Muscle layer of duodenum (tissue), 2 donors: ENCODE results near the gene LRRC23.
"Not testable (repeated sequence)": the region's sequence is repeated elsewhere in the genome, so short reads cannot be mapped to it uniquely, and the experiment has no call there.

Experiments used
- H3K27ac ChIP-seq: one replicate; pipeline ENCODE4 v1.7.0; 2013; ENCODE audit warnings: mild to moderate bottlenecking, low read length
- H3K27me3 ChIP-seq: one replicate; pipeline ENCODE4 v1.7.0; 2013; ENCODE audit warnings: low read depth, mild to moderate bottlenecking, control low read depth, low read length
- H3K36me3 ChIP-seq, 2 donors: one replicate each; pipeline ENCODE4 v1.7.0; 2013; ENCODE audit warnings: low read length in 2 of 2, control low read depth in 1 of 2, mild to moderate bottlenecking in 1 of 2; ENCODE audit not compliant: insufficient read depth in 2 of 2, control insufficient read depth in 1 of 2
- H3K4me1 ChIP-seq, 2 donors: one replicate each; pipeline ENCODE4 v1.7.0; 2013; ENCODE audit warnings: low read length in 2 of 2, mild to moderate bottlenecking in 2 of 2, control low read depth in 1 of 2, moderate library complexity in 1 of 2; ENCODE audit not compliant: insufficient read depth in 2 of 2, control insufficient read depth in 1 of 2
- H3K4me3 ChIP-seq, 2 donors: one replicate each; pipeline ENCODE4 v1.7.0; 2013; ENCODE audit warnings: low read length in 2 of 2, low read depth in 1 of 2, mild to moderate bottlenecking in 1 of 2
- H3K9me3 ChIP-seq, 2 donors: one replicate each; pipeline ENCODE4 v1.7.0; 2013; ENCODE audit warnings: low read length in 2 of 2, control low read depth in 1 of 2, mild to moderate bottlenecking in 1 of 2; ENCODE audit not compliant: control insufficient read depth in 1 of 2
- donor health status: healthy.

Gene LRRC23

DNA sequence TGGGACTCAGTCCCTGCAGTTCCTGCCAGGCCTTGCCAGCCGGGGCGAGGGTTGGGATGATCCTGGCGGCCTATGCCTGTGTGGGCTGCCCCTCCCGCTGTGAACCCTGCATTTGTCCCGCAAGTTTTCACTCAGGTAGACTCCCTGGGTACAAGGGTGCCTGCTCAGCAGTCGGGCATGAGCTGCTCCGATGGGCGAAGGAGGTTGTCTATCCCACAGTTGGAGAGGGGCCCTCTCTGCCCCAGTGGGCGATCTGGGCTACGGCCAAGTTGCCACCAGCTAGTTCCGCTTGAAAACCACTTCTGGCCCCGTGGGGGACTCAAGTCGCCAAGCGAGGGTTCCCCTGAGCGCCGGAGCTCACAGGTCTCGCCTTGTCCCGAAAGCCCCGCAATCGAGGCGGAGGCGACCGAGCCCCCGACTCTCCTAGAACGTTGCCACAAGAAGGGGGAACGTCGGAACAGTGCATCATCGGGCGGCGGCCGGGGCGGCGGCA lies 37.7 kb upstream of the LRRC23 start:
- peaks cover 16 to 37% of the 10 kb centered on the region in 2 donors for H3K4me1 ChIP-seq
- H3K27me3 ChIP-seq = no peaks in the 10 kb centered on the region
- peaks cover 32 to 52% of the 10 kb centered on the region in 2 donors for H3K36me3 ChIP-seq
- H3K9me3 ChIP-seq = no peaks in the 10 kb centered on the region
- H3K27ac ChIP-seq = peak overlapping the region; percentile 82
- peak overlapping the region; percentile 55 to 81 for H3K4me3 ChIP-seq

DNA sequence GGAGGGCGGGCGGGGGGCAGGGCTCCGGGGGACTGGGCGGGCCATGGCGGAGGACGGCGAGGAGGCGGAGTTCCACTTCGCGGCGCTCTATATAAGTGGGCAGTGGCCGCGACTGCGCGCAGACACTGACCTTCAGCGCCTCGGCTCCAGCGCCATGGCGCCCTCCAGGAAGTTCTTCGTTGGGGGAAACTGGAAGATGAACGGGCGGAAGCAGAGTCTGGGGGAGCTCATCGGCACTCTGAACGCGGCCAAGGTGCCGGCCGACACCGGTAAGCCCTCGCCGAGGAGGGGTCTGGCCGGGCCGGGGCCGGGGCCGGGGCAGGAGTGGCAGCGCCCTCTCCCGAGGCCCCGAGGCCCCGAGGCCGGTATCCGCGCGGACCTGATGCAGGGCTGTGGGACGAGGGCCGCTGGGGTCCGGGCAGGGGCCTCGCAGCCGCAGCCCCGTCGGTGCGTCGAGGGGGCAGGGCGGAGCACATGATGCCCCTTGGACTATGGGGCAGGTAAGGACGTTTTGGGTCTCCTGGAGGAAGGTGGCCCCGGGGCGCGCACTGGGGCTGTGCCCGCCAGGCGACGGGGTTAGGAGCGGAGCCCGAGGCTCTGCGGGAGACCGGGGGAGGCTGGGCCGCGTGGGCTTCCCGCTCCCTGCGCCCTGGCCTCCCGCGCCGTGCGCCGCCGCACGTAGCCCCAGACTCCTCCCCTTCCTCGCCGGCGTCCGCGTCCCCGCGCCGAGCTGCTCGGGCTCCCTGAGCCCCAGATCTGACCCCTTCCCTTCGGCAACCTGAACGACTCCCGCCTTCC lies 37.0 kb upstream of the LRRC23 start, which contains the start of gene TPI1:
Gene TPI1, plus strand, starts transcription at position 119 of the 798 bp plus-strand sequence. Its CDS starts 36 bp downstream, at position 155.
- H3K36me3 ChIP-seq = peaks cover 25 to 45% of the 10 kb centered on the region in 2 donors
- H3K9me3 ChIP-seq = no peaks in the 10 kb centered on the region
- H3K27me3 ChIP-seq = no peaks in the 10 kb centered on the region
- peak within 1 kb of the TSS; percentile 81 to 84 for H3K4me3 ChIP-seq
- peak within 1 kb of the TSS; percentile 93 for H3K27ac ChIP-seq
- H3K4me1 ChIP-seq = peaks cover 19 to 44% of the 10 kb centered on the region in 2 donors

DNA sequence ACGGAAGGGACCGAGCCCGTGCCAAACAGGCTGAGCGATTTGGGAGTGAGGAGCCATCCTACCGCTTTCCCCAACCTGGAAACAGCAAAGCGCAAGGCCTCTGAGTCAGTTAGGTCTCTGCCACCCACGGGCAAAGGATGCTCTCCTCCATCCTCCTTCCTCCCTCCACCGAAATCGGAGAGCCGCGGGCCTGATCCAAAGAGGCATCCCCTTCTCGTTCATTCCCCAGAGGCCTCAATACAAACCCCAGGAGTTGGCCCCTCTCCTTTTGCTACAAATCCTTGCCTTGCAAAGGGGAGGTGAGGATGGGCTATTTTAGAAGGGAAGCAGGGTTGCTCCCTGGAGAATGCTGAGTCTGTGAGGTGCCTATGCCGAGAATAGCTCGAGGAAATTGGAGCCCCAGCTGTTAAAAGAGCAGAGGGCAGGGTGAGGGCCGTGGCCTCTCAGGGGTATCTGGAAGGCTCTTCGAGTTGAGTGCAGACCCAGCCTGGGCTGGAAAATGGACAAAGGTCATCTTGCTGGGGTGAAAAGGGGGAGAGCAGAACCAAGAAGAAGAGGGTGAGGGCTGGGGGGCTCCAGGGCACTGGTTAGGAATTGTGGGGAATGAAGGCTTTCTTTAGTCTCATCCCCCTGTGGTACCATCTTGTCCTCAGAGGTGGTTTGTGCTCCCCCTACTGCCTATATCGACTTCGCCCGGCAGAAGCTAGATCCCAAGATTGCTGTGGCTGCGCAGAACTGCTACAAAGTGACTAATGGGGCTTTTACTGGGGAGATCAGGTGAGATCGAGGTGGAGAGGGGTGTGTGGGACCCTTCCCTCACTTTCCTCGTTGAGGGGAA lies 36.2 kb upstream of the LRRC23 start:
- H3K4me1 ChIP-seq = peaks cover 19 to 45% of the 10 kb centered on the region in 2 donors
- peak overlapping the region; percentile 93 for H3K27ac ChIP-seq
- no peaks in the 10 kb centered on the region for H3K9me3 ChIP-seq
- no peaks in the 10 kb centered on the region for H3K27me3 ChIP-seq
- peaks cover 19 to 37% of the 10 kb centered on the region in 2 donors for H3K36me3 ChIP-seq
- H3K4me3 ChIP-seq = peak overlapping the region; percentile 81 to 84

DNA sequence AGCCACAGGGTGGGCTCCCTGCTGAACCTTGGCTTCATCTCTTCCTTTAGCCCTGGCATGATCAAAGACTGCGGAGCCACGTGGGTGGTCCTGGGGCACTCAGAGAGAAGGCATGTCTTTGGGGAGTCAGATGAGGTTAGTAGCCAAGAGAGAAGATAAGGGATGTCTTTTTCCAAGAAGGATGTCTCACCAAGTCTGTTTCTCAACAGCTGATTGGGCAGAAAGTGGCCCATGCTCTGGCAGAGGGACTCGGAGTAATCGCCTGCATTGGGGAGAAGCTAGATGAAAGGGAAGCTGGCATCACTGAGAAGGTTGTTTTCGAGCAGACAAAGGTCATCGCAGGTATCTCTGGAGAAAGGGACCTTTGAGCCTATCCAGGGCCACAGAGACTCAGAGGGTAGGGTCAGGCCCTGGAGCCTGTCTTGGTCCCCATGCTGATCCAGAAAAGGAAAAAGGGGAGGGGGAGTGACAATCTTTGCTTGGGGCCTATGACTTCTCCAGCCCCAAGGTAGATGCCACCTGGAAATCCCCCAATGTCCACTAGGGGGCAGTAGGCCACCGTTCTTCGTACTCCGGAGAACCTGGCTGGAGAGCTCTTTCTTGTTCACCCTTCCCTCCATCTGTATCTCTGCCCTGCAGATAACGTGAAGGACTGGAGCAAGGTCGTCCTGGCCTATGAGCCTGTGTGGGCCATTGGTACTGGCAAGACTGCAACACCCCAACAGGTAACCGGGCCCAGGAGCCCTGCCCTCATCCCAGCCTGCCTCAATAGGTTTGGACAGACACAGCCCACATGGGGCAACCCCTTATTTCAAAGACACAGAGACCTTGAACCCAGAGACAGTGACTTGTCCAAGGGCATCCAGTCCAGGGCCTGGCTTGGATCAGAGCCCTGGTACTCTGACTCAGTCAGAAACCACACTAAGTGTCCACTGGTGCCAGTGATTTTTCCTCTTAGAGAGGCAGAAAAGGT lies 35.3 kb upstream of the LRRC23 start:
- H3K9me3 ChIP-seq = no peaks in the 10 kb centered on the region
- no peaks in the 10 kb centered on the region for H3K27me3 ChIP-seq
- H3K36me3 ChIP-seq = peaks cover 15 to 28% of the 10 kb centered on the region in 2 donors
- H3K4me3 ChIP-seq = peak overlapping the region; percentile 81 to 84
- peak overlapping the region; percentile 93 for H3K27ac ChIP-seq
- peaks cover 19 to 47% of the 10 kb centered on the region in 2 donors for H3K4me1 ChIP-seq

DNA sequence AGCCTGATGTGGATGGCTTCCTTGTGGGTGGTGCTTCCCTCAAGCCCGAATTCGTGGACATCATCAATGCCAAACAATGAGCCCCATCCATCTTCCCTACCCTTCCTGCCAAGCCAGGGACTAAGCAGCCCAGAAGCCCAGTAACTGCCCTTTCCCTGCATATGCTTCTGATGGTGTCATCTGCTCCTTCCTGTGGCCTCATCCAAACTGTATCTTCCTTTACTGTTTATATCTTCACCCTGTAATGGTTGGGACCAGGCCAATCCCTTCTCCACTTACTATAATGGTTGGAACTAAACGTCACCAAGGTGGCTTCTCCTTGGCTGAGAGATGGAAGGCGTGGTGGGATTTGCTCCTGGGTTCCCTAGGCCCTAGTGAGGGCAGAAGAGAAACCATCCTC lies 34.3 kb upstream of the LRRC23 start:
- H3K9me3 ChIP-seq, H3K27me3 ChIP-seq, H3K27ac ChIP-seq, H3K4me3 ChIP-seq: not testable (repeated sequence)
- Histone ChIP-seq H3K4me1 (peaks cover 19 to 48% of the 10 kb centered on the region in 2 donors), H3K36me3 (peaks cover 15 to 19% of the 10 kb centered on the region in 2 donors)

DNA sequence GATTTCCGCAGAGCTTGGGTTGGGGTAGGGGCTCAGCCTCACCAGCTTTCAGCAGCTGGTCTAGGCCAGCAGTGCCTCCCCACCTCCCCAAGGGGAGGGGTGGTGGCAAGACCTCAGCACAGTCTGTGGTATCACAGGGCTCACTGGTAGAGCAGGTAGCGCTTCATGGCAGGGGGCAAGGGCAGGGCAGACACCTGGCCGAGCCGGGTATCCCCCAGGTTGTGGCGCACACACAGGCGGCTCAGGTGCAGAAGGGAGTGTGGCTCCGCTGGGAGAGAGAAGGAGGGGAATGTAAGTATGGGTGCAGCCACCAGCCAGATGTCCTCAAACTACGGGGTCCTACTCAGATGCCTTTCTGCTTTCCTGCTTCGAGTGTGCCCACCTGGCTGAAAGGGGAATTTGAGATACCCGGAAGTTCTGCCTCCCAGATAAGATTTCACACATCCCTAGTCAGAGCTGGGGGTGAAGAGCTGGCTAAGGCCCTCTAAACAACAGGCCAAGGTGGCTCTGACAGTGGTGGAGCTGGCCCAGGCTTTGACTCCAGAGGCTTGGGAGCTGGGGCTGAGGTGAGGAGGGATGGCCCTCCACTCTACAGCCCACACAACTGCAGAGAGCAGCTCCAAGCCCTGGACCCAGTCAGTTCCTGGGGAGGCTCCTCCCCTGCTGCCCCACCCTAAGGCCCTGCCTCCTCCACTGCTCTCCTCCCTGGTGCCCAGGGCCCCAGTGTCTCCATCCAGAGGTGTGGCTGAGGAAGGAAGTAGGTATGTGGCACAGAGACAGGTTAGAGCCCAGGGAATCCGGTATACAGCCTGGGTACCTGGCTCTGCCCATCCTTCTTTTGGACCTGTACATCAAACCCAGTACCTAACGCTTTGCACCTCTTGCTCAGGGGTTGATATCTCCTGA lies 33.3 kb upstream of the LRRC23 start:
- Histone ChIP-seq H3K4me1 (peaks cover 19 to 48% of the 10 kb centered on the region in 2 donors), H3K9me3 (no peaks in the 10 kb centered on the region), H3K4me3 (peak overlapping the region; percentile 86 to 97), H3K27me3 (no peaks in the 10 kb centered on the region), H3K27ac (no peak overlapping the region), H3K36me3 (peaks cover 10 to 11% of the 10 kb centered on the region in 2 donors)

DNA sequence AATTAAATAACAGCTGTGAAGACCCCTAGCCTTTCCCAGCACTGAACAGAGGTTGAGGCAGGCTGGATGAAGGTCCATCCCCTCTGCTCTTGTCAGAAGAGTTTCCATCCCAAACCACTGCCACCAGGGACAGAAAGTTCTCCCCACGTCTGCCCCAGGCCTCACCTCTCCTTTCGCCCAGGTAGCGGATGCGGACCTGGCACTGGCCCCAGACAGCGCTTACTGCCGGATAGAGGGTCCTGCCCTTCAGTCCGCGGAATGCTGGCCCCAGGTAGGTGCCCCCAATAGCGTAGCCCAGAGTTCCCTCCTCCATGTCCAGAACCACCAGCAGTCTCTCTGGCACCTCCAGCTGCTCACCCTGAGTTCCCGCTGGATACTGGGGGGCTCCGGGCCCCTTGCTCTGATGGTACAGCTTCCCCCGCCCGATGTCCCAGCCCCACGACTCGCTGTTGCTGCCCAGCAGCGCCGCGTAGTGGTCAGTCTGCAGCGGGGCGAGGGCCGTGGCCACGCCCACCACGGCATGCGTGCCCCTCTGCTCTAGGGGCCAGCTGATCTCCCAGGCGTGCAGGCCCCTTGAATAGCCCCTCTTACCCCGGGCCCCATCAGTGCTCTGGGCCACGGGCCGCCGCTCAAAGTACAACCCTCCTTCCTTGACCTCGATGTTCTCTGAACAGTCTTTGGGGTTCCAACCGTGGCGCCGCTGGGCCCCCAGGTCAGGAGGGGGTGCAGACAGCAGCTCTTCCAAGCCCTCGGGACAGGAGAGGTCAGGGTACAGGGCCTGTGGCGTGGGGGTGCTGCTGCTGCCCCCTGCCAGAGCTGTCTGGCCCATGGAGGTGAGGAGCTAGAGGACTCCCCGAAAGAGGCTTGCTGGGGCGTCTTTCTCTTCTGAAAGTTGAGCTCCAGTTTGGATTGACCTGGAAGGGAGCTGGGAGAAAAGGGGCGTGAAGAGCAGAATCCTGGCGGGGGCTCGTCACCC lies 32.3 kb upstream of the LRRC23 start:
- peaks cover 19 to 43% of the 10 kb centered on the region in 2 donors for H3K4me1 ChIP-seq
- peak overlapping the region; percentile 75 for H3K27ac ChIP-seq
- no peaks in the 10 kb centered on the region for H3K27me3 ChIP-seq
- H3K9me3 ChIP-seq = no peaks in the 10 kb centered on the region
- H3K36me3 ChIP-seq = peaks cover 10 to 11% of the 10 kb centered on the region in 2 donors
- peak overlapping the region; percentile 86 to 97 for H3K4me3 ChIP-seq

DNA sequence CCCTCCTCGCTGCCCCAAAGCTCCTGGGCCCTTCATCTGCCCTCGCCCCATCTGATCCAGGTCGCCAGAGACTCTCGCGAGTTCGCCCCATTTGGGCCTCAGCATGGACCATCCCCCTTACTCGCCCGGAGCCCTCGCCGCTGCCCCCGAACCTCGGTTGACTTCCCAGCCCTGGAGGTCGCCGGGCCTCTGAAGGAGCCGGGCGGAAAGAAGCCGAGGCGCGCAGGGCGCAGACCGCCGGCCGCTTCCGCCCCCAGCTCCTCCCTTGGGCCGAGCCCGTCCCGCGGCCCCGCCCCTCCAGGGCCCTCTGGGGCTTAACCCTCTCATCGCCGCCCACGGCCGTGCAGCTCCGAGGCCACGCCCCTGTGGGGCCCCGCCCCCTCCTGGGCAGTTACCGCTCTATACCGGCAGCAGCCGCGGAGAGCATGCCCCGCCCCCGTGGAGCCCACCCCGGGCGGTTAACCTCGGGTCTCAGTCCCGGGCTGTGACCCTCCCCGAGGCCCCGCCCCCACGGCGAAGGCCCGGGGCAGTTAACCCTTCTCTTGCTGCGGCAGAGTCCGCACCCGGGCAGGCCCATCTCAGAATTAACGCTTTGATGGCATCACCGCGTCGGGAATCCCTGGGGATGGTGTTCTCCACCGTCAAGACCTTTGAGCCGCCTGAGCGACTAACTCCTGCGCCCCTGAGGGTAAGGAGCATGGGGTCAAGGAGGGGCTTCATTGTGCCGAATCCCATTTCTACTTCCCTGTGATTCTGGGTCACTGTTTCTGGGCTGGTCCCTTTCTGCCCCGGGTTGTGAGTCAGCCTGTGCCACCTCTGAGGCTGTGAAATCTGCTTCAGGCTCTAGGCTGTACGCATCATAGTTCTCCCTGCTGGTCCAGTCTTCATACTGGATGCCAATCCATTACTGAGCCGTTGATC lies 31.3 kb upstream of the LRRC23 start, which contains the start of gene SPSB2:
Gene SPSB2, minus strand, starts transcription at position 210 of the 921 bp plus-strand sequence. CDS start 402 bp downstream, outside the sequence.
- Histone ChIP-seq H3K27me3 (no peaks in the 10 kb centered on the region), H3K4me3 (peak within 1 kb of the TSS; percentile 86 to 97), H3K9me3 (no peaks in the 10 kb centered on the region), H3K36me3 (peaks cover 10 to 11% of the 10 kb centered on the region in 2 donors), H3K4me1 (peaks cover 16 to 40% of the 10 kb centered on the region in 2 donors), H3K27ac (peak within 1 kb of the TSS; percentile 76)
